HepG2 (cell line): ENCODE measurements around the gene CENPC. TPM values are rescaled to one million over a fixed set of nuclear protein-coding genes. Genes with fewer than 3 reads are reported as not detected.
A peak's percentile ranks its signal among the peaks of the same experiment; 100 is the strongest.

Experiments used
- CENPBD1 ChIP-seq: sonication (generic); formaldehyde crosslinking; IDR thresholded peaks from 2 replicates; pipeline ENCODE4 v1.8.0; 2022; ENCODE audit warnings: missing genetic modification reagents, low read depth, mild to moderate bottlenecking, borderline replicate concordance
- E2F2 ChIP-seq: sonication (generic); formaldehyde crosslinking; IDR thresholded peaks from 2 replicates; pipeline ENCODE4 v1.4.0; 2020; ENCODE audit warnings: missing genetic modification reagents, borderline replicate concordance
- FOXK1 ChIP-seq: sonication (generic); formaldehyde crosslinking; IDR thresholded peaks from 2 replicates; pipeline ENCODE4 v1.4.0; 2020; ENCODE audit warnings: low read depth, missing genetic modification reagents, borderline replicate concordance
- FOXP4 ChIP-seq: sonication (generic); formaldehyde crosslinking; IDR thresholded peaks from 2 replicates; pipeline ENCODE4 v1.4.0; 2020; ENCODE audit warnings: missing genetic modification reagents
- GATA4 ChIP-seq: sonication (generic); IDR thresholded peaks from 2 replicates; pipeline ENCODE4 v1.6.1; 2016; ENCODE audit warnings: antibody characterized with exemption, low read depth, borderline replicate concordance
- HIVEP1 ChIP-seq: sonication (generic); formaldehyde crosslinking; IDR thresholded peaks from 2 replicates; pipeline ENCODE4 v1.4.0; 2020; ENCODE audit warnings: mild to moderate bottlenecking, missing genetic modification reagents
- MXD1 ChIP-seq: sonication (generic); formaldehyde crosslinking; IDR thresholded peaks from 2 replicates; pipeline ENCODE4 v1.4.0; 2020; ENCODE audit warnings: mild to moderate bottlenecking, missing genetic modification reagents
- TSC22D2 ChIP-seq: sonication (generic); formaldehyde crosslinking; IDR thresholded peaks from 2 replicates; pipeline ENCODE4 v1.5.1; 2020; ENCODE audit warnings: missing genetic modification reagents, mild to moderate bottlenecking, borderline replicate concordance
- ZBTB40 ChIP-seq, 2 experiments: fragments of 450-650 bp in 1 of 2; sonication (generic) in 1 of 2; formaldehyde crosslinking in 1 of 2; IDR thresholded peaks; 2 replicates each; pipeline versions ENCODE4 v1.6.1 to v1.8.0; 2016 to 2022; ENCODE audit warnings: antibody characterized with exemption in 1 of 2, mild to moderate bottlenecking in 1 of 2, missing genetic modification reagents in 1 of 2
- ZNF225 ChIP-seq: sonication (generic); formaldehyde crosslinking; IDR thresholded peaks from 2 replicates; pipeline ENCODE4 v1.4.0; 2020; ENCODE audit warnings: mild to moderate bottlenecking, missing genetic modification reagents
- ZNF644 ChIP-seq: IDR thresholded peaks from 2 replicates; pipeline ENCODE4 v1.6.1; 2016; ENCODE audit warnings: low read depth
- ZNF891 ChIP-seq: sonication (generic); formaldehyde crosslinking; IDR thresholded peaks from 2 replicates; pipeline ENCODE4 v1.5.0; 2020; ENCODE audit warnings: mild to moderate bottlenecking, missing genetic modification reagents
- polyA plus RNA-seq, 8 experiments: library from polyadenylated mRNA; depleted of rRNA in 3 of 8; stranded (reverse) in 7 of 8; unstranded in 1 of 8; fragments of >200 nt; fragmentation: Illumina TruSeq in 4 of 8; extraction: Trizol in 4 of 8; gene quantifications; 2 replicates each; pipeline versions ENCODE4 v1.2.1 to v1.2.3, GENCODE V29; 2011 to 2016; ENCODE audit warnings: low read depth in 4 of 8, missing spikeins in 1 of 8, mixed read lengths in 1 of 8; ENCODE audit not compliant: insufficient read depth in 1 of 8
- total RNA-seq, 5 experiments: library from RNA; depleted of rRNA; stranded (reverse); fragments of >200 nt; fragmentation: Illumina TruSeq; extraction: Trizol; gene quantifications; 2 replicates each; pipeline ENCODE4 v1.2.3, GENCODE V29; 2016; ENCODE audit warnings: low read depth in 1 of 5

CENPC gene
- total and polyA plus RNA-seq, 2 of the 13 experiments (the other 11 are each of a cell fraction or from before 2014, with no cell fraction given): 4.7 to 16.4 TPM

- TF ChIP-seq GATA4: 0 out of 2 replicates have a peak, but pooled peaks have one; percentile 21
- TF ChIP-seq ZNF891 (CRISPR knock-in tag): peak; percentile 82
- peak; percentile 44; the same call in 1 of the 2 replicates for TF ChIP-seq HIVEP1 (CRISPR knock-in tag)
- 0 out of 2 replicates have a peak, but pooled peaks have one; percentile 22 for TF ChIP-seq ZNF644 (CRISPR knock-in tag)
- no peak for TF ChIP-seq MXD1
- TF ChIP-seq FOXP4: peak; percentile 66; the same call in 1 of the 2 replicates
- TF ChIP-seq E2F2: peak; percentile 60; the same call in 1 of the 2 replicates
- no peak; the same call in none of the 2 replicates for TF ChIP-seq ZNF225
- no peak for TF ChIP-seq CENPBD1 (CRISPR knock-in tag)
- TF ChIP-seq TSC22D2 (CRISPR knock-in tag): no peak
- peak; percentile 53; the same call in 1 of the 2 replicates for TF ChIP-seq FOXK1 (CRISPR knock-in tag)
- TF ChIP-seq ZBTB40 (IDR thresholded peaks at IDR 0.05): no peak
- peak; percentile 85 for TF ChIP-seq ZBTB40 (CRISPR knock-in tag; IDR thresholded peaks at IDR 0.05)
Measured at GRCh38 chr4:67545199-67546003, at the start of gene CENPC (continued).
